ENCODE results near the gene ZNF630.

DNA sequence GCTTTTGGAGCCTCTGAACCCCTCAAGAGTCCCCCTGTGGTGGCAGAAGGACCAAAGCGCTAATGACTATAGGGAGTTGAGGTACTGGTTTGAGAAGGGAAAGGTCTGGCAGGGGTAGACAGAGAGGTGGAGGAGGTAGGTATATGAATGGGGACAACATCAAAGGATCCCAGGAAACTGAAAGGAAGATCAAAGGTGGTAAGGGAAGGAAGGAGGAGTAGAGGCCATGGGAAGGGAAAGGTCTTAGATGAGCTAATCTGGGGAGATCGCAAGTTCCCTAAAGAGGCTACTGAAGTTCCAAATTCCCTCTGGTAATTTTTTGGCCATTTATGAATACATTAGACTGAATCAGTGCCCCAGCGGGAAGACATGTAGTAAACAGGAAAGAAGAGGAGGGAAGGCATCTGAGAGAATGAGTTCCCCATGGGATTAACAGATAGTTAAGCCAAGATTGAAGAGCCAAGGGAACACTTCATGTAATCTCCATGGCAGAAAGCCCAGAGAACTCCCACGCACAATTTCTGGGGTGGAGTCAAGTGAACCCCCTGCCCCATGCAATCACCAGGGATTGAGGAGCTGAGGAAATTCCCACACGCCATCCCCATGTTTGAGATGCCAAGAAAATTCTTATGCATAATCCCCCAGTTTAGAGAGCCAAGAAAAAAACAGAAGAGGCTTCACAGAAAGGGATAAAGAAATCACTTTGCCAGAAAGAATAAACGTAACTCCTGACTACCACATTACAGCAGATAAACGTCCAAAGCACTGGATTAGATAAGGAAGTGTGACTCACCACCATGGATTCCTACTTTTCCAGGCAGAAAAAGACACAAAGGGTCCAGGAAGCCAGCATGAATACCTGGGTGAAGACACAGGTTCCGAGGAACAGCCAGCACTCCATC lies 25.8 kb downstream of the ZNF630 start:
- TF ChIP-seq TAF1 (IDR thresholded peaks at IDR 0.05; ENCODE audit: low read depth, low read length) (no peak), POLR2A (IDR thresholded peaks at IDR 0.05; ENCODE audit: low read depth, low read length) (no peak), POLR2AphosphoS5 (IDR thresholded peaks at IDR 0.05; ENCODE audit: low read depth, low read length) (no peak), SPI1 (IDR thresholded peaks at IDR 0.05; ENCODE audit: low read depth, low read length) (no peak)
